ENCODE results near the gene IFITM10.

The IFITM10 gene

DNA sequence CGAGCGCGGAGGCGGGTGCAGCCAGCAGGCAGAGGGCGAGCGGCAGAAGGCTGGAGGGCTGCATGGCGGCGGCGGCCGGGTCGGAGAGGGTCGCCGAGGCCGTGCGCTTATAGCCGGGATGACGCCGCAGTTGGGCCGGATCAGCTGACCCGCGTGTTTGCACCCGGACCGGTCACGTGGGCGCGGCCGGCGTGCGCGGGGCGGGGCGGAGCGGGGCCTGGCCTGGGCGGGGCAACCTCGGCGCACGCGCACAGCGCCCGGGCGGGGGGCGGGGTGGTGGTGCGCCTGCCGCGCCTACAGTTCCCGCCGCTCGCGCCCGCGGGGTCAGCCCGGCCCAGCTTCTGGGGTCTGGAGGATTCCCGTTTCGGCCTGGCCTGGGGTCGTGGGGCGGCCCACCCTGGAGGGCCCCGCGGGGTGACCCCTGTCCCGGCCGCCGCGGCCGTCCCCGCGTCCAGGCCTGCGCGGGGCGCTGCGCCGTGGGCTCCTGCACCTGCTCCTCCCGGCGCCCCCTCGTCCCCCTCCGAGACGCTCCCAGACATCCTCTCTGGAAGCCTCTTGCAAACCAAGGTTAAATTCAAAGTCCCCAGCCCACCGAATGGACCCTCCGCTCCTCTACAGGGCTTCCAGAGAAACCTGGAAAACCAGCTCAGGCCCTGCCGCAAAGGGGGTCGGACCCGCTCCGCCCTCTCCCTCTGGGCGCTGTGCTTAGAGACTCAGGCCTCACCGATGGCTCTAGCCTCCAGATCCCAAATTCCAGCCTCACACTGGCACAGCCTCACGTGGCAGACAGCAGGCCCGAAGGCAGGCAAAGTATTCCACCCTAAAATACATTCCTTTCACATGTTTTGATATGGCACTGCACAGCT, 13.6 kb upstream of the IFITM10 start, which contains the start of gene CTSD:
Gene CTSD (minus strand): TSS at position 132 of the 866 bp plus-strand sequence. CDS start 68 bp downstream, at position 64.
- peak; percentile 84 to 89 for DNase-seq (ENCODE audit: low read depth in 2 of 2)

DNA sequence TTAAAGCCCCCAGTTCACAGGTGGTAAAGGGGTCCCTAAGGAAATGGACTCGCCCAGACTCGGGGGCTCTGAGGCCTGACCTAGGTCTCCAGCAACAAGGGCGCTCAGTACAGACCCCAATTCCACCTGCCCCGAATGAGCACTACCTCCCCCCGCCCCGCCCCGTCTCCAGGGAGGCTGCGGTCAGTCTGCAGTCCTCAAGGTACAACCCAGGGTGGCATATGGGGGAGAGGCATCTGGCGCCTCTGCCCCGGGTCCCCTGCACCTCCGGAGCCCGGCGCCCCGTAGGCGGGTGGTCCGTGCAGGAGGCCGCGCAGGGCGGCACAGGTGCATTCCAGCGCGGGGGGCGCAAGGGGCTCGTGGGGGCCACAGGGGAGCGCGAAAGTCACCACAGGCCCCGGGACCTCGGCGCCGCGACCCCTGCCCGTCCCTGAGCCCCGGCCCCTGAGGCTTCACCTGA, 13.0 kb upstream of the IFITM10 start:
- no peak for DNase-seq (ENCODE audit: low read depth in 2 of 2)

DNA sequence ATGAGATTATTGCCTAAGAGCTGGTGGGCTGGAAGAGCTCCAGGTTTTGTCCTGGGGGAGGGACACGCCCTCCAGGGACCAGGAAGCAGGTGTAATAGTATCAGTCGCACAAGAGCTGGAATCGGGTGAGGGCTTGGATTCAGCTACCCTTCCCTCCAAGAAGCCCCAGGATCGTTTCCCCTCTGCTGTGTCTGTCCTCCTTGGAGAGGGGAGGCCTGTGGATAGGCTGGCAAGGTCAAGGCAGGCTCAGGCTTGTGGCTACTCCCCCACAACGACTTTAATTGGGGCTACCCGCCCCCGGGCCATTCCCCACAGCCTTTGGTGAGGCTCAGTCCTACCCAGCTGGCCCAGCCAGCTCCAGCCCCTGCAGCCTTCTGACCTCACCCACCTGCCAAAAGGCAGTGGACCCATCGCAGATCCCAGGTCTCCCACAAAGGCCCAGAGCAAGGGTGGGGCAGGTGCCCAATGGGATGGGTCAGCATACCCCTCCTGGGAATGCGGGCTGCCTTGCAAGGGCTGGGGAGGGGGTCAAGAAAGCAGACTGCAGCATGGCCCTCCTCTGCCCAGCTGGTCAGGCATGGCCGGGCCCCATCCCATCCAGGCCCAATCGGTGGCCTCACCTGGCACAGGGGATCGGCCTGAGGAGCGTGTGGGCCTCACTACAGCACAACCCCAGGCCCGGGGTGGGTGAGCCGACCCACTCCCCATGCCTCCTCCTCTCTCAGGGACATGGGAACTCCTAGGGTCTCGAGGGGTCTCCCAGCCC, 12.3 kb upstream of the IFITM10 start:
- no peak for DNase-seq (ENCODE audit: low read depth in 2 of 2)

DNA sequence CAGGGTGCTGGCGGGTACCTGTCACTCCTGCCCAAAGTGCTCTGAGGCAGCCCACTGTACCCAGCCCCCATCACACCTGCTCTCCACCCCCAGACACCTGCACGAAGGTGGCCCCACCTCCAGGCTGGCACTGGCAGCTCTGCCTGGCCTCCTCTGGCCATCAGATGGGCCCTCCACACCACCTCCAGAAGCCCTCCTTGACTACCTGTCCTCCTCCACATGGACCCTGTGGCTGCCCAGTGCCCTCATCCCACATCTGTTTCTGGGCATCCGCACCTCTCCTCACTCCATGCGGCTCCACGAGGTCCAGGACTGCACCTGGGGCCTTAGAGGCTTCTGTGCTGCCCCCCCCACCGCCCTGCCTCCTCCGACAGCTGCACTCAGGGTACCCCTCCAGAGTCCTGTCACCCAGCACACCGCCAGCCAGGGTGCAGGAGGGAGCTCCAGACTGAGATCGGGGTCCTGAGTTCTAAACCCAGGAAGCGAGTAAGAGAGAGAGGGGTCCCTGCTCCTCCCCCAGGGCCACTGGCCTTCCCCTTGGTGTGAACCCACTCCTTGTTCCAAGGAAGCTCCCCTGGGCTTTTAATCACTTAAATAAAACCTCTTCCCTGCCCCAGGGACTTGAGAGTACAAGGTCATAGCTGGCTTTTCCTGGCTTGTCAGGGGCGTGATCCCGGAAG, 11.6 kb upstream of the IFITM10 start:
- DNase-seq (ENCODE audit: low read depth in 2 of 2), result no peak

DNA sequence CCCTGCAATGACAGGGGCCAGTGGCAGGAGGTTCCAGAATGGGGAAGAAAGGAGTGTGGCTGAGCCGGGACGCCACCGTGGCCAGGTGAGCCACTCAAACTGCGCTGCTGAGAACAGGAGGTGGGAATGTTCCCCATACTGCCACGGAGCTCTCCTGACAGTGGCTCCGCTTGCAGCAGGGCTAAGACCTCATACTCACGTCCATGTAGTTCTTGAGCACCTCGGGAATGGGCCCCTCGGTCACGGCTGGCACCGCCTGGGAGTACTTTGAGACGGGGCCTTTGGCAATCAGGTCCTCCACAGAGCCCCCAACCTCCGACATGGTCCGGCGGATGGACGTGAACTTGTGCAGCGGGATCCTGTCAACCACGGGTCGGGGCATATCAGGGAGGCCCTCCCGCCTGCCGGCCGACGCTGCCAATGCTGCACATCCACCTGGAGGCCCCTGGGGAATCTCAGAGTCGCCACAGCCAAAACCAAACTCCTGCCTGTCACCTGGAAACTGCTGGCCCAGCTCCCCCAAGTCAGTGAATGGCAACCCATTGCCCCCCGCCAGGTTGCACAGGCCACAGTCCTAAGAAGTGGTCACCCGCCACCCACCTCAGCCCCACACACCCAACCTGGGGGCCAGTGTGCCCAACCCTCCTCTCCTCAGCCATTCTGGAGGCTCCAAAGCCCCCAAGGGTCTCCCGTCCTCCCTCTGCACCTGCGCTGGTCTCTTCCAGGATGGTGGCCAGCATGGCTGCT, 10.9 kb upstream of the IFITM10 start:
- no peak for DNase-seq (ENCODE audit: low read depth in 2 of 2)

DNA sequence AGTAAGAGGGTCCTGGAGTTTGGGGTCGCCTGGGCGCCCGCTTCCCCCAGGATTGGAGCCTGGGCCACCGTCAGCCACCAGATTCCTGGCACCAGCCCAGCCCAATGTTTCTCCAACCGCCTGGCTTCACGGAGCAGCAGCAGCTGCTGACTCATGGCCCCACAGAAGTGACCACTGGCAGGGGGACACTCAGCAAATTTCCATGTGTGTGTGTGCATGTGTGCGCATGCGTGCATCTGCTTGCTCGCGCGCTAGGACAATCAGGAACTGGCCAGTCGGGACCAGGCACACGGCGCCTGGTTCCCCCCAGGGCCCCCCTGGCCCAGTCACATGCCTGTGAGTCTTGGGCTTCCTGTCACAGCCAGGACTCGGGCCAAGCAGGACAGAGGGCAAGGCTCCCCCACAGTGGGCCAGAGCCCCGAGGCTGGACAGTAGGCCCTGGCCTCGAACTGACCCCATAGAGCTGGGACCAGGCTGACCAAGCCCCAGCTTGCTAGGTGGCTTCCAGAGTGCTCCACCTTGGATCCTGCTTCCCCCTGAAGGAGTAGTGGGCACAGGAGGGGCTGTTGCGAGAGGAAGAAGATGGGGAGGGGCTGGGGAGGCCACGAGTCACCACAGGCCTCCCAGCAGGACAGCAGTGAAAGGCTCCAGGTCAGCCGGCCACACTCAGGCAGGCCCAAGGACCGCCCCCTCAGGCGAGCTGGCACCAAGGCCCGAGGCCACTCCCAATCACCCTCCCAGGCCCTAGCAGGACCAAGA, 10.1 kb upstream of the IFITM10 start:
- no peak for DNase-seq (ENCODE audit: low read depth in 2 of 2)

DNA sequence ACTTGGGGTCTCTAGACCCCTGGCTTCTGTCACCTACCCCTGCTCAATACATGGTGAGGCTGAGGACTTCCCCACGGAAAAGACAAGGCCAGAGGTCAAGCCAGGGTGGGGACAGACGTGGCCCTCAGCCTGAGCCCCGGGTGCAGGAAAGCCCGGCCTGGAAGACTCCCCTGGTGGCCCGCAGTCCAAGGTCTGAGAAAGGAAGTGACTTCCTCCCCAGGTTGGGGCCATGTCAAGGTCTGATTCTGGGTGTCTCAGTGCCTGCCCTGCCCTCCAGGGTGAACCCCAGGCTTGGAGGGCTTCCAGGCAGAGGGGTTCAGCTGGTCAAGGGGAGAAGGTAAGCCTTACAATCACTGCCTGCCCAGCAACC, 9.4 kb upstream of the IFITM10 start:
- DNase-seq (ENCODE audit: low read depth in 2 of 2), result no peak

DNA sequence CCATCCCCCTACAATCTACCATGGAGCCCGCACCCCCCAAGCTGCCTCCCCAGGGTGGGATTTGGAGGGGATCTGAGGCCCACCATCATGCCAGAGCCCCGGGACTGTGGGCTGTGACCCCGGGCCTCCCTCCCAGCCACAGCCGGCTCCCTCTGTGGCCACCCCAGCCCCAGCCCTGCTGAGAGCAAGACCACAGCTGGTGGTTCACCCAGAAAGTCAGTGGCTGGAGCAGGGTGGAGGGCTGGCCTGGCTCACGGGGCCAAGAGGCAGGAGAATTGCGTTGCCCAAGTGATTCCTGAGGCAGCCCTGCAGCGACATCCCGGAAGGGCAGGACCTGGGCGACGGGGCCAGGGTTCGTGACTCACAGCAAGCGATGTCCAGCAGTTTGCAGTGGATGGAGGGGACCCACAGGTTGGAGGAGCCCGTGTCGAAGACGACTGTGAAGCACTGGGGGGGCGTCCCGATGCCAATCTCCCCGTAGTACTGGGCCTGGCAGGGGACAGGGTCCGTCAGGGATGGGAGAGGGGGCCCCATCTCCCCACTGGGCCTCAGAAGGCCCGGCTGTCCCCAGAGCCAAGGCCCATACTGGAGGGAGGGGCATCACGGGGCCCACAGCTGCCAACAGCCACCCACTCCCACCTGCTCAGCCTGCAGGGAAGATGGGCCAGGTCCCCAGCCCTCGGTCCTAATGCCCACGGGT, 8.9 kb upstream of the IFITM10 start:
- DNase-seq (ENCODE audit: low read depth in 2 of 2), result no peak

DNA sequence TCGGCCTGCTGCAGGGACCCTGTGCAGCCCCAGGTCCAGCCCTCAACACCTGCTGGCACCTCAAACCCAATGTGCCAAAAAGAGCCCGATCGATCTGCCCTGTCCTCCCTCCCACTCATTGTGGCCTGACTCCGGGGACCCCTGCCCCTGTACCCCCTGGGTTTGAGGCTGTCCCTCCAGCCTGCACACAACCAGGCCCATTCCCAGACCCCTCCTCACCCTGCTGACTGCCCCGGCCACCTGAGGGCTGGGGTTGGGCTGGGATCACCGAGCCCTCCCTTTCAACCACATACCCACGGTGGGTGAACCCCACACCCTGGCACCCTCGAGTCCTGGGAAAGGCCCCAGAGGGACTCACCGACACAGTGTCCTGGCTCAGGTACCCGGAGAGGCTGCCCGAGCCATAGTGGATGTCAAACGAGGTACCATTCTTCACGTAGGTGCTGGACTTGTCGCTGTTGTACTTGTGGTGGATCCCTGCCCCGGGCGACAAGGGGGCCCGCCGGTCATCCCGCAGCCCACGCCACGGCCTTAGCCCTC, 8.3 kb upstream of the IFITM10 start:
- DNase-seq (ENCODE audit: low read depth in 2 of 2), result no peak

DNA sequence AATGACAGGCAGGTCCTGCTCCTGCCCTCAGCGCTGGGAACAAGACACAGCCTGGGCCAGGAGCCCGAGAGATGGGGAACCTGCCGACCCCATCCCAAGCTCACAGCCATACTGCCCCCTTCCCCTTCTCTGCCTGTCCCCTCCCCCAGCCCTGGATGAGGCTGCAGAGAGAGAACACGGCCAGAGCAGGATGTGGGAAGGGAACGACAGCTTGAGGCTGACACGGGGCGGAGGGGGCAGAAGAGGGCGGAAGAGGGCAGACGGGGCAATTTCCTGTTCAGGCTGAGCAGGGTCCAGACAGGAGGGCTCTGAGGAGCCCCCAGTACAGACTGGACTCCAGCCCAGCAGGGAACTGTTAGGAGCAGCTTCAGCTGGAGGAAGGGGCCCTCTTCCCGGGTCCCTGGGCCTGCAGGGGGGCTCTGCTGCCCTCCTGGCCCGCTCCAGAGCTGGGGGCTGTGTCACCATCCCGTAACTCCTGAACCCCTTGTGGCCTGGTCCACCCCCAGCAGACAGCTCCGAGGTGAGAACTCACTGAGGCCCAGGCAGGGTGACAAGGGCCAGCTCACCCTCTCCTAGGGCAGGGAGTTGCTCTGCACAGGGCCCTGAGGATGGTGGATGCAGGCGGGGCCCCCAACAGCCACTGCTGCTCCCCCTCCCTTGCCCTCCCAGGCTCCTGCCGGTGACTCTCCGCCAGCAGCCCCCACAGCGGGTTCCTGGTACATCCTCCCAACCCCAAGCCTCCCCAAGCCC, 7.6 kb upstream of the IFITM10 start:
- DNase-seq (ENCODE audit: low read depth in 2 of 2), result no peak

DNA sequence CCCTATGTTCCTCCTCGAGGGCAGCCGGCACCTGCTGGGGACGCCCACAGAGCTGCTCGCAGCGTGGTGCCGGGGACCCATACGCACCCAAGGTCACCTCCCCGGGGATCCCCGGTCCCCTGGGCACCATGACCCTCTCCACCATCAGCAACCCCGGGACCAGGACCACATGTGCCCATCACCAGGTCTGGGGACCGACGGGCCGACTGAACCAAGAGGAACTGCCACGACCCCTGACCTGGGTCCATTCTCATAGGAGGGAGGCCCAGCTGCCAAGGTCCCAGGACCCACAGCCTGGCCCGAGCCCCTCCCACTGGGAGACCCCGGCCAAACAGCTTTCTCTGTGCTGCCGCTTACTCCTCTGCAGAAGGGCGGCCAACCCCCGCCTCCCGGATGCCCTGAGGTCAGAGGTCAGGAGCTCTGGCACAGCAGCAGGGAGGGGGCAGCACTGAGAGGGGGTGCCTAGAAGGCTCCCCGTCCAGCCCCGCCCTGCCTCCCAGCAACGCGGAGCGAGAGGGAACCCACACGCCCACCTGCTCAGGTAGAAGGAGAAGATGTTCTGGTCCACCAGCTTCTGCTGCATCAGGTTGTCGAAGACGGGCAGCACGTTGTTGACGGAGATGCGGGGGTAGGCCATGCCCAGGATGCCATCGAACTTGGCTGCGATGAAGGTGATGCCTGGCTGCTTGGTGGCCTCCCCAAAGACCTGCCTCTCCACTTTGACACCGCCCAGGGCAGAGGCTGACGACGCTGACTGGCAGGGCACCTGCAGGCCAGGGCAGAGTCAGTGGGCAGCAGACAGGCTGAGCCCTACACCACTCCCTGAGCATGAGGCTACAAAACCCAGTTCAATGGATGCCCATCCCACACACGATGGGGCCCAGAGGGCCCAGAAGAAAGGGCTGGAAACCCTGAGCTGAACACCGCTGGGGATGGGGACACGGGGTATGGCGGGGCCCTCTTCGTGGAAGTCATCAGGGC, 6.7 kb upstream of the IFITM10 start:
- DNase-seq (ENCODE audit: low read depth in 2 of 2), result no peak

DNA sequence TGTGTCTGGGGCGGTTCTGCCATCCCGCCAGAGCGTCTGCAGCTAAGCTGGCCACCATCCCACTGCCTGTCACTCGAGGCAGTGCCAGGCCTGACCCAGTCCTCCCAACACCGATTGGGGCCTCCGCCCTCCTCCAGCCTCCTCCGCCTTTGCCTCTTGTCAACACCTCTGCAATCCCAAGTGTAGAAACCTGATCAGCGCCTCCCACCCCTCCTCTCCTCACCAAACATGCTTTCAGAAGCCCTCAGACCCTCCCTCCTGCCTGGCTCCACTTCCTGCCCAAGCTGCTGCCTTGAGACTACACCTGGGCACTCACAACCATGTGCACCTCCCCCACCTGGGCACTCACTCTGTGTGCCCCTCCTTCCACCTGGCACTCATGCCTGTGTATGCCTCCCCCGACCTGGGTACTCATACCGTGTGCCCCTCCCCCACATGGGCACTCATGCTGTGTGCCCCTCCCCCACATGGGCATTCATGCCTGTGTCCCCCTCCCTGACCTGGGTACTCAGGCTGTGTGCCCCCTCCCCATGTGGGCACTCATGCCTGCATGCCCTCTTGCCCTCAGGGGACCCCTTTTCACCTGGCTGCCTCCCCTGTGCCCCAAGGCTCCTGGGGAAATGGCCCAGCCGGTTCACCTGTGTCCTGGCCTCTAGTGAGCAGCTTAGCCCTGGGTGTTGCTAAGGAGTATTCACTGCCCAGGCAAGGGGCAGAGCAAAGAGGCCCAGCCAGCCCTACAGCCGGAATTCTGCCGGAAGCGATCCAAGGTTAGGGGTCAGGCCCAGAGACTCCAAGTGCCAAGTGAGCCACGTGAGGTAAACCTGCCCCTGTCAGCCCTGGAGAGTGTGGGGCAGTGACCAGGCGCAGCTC, 5.5 kb upstream of the IFITM10 start:
- DNase-seq (ENCODE audit: low read depth in 2 of 2), result no peak

DNA sequence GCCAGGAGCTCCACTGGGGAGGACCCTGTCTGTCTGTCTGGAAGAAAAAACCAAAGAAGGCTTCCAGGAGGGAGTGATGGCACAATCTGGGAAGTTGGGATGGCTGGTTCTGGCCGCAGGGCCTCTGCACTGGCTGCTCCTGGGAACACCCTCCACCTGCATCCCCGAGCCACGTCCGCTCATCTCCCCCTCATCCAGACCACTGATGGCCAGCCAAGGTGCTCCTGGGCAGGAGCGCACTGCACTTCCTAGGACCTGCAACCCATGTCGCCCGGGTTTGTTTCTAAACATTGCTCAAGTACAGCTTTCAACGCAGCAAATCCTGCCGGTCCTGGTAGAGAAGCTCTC, 4.9 kb upstream of the IFITM10 start:
- DNase-seq (ENCODE audit: low read depth in 2 of 2), result no peak

DNA sequence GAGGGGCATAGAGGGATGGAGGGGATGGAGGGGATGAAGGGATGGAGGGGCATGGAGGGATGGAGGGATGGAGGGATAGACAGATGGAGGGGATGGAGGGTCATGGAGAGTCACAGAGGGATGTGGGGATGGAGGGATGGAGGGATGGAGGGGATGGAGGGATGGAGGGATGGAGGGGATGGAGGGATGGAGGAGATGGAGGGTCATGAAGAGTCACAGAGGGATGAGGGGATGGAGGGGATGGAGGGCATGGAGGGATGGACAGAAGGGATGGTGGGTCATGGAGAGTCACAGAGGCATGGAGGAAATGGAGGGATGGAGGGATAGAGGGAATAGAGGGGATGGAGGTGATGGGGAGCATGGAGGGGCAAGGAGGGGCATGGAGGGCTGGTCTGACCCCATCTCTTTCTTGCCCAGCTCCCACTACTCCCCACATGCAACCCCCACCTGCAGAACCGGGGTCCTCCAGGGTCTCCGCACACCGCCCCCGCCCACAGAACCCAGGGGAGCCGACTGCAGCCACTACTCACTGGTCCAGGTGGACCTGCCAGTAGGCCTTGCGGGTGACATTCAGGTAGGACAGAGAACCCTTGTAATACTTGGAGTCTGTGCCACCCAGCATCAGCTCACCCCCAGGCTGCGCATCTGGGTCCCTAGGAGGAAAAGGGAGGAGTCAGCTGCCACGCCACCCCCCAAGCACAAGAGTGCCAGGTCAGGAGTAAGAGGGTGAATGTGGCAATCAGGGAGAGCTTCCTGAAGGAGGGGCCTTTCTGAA, 4.2 kb upstream of the IFITM10 start:
- no peak for DNase-seq (ENCODE audit: low read depth in 2 of 2)

DNA sequence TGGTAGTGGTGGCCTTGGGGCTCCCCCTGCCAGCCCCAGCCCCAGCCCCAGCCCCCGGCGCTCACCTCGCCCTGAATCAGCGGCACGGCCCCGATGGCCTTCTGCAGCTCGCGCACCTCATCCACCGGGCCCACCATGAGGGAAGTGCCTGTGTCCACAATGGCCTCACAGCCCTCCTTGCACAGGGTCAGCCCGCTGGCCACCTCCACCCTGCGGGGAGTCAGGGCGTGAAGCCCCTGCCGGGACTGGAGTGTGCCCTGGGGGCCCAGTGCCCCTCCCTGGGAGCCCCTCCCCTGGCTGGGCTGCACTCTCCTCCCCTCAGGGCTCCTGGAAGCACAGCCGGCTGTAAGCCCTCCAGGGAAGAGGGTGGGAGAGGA, 3.5 kb upstream of the IFITM10 start:
- no peak for DNase-seq (ENCODE audit: low read depth in 2 of 2)

DNA sequence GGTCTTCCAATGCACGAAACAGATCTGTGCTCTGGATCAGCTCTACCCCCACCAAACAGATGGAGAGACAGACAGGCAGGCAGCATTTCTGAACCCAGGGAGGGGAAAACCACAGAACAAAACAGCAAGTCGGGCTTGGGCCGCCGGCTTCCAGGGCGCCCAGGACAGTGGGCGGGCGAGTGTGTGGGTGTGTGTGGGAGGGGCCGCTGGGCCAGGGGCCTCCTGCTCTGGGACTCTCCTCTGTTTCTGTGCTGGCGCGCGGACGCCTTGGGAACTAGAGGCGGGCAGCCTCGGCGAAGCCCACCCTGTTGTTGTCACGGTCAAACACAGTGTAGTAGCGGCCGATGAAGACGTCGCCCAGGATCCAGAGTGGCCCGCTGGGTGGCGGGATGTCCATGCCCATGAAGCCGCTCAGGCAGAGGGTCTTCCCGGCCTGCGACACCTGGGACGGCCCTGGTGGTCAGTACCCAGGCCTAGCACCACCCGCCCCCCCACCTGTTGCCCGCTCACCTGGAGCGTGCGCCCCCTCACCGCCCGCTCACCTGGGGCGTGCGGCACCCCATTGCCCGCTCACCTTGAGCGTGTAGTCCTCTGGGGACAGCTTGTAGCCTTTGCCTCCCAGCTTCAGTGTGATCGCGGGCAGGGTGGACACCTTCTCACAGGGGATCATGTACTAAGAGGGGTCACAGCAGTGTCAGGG, 3.0 kb upstream of the IFITM10 start:
- DNase-seq (ENCODE audit: low read depth in 2 of 2), result no peak
